Epithelial cell of proximal tubule (primary cell): ENCODE measurements around the gene COQ9. TPM values are rescaled to one million over a fixed set of nuclear protein-coding genes. Genes with fewer than 3 reads are reported as not detected.
"Not testable (repeated sequence)": the region's sequence is repeated elsewhere in the genome, so short reads cannot be mapped to it uniquely, and the experiment has no call there.

Source experiments
- DNase-seq: peaks from one replicate; pipeline ENCODE4 v3.0.0-alpha.2; 2011; ENCODE audit warnings: low read depth
- H3K4me3 ChIP-seq: 2 replicates; pipeline ENCODE4 v1.5.1; 2011; ENCODE audit warnings: low read depth, mild to moderate bottlenecking, low read length
- total RNA-seq: library from RNA; depleted of rRNA; stranded (reverse); fragments of >200 nt; gene quantifications from 2 replicates; pipeline ENCODE4 v1.2.3, GENCODE V29; 2015
- TF ChIP-seq, protein P1 (sequence below): conservative IDR thresholded peaks from 2 replicates; pipeline ENCODE4 v1.5.1; 2012; ENCODE audit warnings: low read depth, mild to moderate bottlenecking, low read length

Gene COQ9
- total RNA-seq, 1 donor from 2014 or later, result 40.0 TPM

DNA sequence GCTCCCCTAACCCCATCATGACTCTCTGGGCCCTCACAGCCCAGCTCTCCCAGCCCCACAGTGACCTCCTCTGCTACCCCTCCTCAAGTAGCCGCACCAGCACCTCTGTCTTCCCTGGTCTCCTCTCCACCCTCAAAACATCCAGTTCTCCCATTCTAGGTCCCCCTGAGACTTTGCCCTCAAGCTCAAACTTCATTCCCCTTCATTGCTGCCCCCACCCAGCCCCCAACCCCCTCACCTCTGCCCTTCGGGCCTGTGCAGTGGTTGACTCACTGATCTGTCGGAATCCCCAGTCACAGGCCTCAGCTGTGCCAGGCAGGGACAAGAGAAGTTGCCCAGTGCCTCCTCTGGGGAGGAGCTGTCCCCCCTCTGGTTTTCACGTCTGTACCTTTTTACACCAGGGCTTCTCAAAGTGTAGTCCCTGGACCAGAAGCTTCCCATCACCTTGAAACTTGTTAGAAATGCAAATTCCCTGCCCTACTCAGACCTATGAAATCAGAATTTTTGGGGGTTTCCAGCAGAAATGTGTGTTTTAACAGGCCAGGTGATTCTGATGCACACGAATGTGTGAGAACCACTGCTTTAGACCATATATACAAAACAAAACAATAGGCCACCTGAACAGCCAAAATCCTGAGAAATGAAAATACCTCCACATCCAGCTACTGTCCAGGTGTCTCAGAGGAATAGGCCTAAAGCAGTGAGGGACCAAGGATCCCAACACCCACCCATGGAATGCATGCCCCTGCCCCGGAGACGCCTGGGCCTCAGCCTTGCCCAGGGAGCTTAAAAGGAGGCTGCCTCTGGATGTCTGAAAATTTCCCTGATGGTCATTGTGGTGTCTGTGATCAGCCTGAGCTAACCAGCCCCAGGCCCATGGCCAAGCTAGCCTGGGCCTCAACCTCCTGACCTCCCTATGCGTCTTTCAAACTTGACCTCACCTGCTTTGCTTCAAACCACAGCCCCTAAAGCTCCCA, 39.9 kb downstream of the COQ9 start:
- TF ChIP-seq, protein P1, sequence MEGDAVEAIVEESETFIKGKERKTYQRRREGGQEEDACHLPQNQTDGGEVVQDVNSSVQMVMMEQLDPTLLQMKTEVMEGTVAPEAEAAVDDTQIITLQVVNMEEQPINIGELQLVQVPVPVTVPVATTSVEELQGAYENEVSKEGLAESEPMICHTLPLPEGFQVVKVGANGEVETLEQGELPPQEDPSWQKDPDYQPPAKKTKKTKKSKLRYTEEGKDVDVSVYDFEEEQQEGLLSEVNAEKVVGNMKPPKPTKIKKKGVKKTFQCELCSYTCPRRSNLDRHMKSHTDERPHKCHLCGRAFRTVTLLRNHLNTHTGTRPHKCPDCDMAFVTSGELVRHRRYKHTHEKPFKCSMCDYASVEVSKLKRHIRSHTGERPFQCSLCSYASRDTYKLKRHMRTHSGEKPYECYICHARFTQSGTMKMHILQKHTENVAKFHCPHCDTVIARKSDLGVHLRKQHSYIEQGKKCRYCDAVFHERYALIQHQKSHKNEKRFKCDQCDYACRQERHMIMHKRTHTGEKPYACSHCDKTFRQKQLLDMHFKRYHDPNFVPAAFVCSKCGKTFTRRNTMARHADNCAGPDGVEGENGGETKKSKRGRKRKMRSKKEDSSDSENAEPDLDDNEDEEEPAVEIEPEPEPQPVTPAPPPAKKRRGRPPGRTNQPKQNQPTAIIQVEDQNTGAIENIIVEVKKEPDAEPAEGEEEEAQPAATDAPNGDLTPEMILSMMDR, result no peak
- peak overlapping the region; percentile 48 for H3K4me3 ChIP-seq
- DNase-seq, result no peak

- DNase-seq, result no peak
- TF ChIP-seq, protein P1, result no peak
- no peak overlapping the region for H3K4me3 ChIP-seq
Measured at GRCh38 chr16:57489229-57489628, 42.0 kb downstream of the COQ9 start.

DNA sequence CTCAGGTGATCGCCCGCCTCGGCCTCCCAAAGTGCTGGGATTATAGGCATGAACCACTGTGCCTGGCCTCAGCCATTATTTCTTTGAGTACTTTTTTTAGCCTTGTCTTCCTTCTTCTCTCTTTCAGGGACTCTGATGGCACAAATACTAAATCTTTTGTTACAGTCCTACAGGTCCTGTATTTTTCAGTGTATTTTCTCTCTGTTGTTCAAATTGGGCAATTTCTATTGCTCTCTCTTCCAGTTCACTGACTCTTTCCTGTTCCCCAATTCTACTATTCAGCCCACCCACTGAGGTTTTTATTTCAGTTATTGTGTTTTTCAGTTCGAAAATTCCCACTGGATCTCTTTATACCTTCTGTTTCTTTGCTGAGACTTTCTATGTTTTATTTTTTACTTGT, 46.5 kb downstream of the COQ9 start:
- no peak overlapping the region for H3K4me3 ChIP-seq
- no peak for DNase-seq
- TF ChIP-seq, protein P1, result no peak

DNA sequence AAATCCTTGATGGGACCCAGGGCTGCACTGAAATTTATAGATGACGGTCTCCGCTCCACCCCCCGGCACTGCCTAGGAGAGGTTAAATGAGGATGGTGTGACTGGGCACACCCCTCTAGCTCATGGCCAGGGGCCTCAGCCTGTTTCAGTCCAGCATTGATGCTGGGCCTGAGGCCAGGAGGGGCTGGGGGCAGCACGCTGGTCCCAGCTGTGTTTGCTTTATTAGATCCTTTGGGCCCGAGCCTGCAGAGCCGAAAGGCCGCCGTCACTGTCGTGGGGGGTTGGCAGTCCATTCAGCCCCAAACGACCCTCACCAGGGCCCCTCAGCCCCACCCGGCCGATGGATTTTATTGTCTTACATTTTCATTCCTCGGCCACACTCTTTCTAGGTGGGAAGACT, 49.8 kb downstream of the COQ9 start:
- no peak for DNase-seq
- no peak overlapping the region for H3K4me3 ChIP-seq
- TF ChIP-seq, protein P1, result no peak

- H3K4me3 ChIP-seq, result no peak overlapping the region
- DNase-seq, result no peak
- TF ChIP-seq, protein P1, result no peak
Measured at GRCh38 chr16:57498031-57498430, 50.8 kb downstream of the COQ9 start.

GRCh38 chr16:57499941-57500340, 52.7 kb downstream of the COQ9 start:
- not testable (repeated sequence) for DNase-seq, H3K4me3 ChIP-seq

GRCh38 chr16:57500578-57501111, 53.4 kb downstream of the COQ9 start:
- no peak for DNase-seq
- TF ChIP-seq, protein P1, result no peak
- H3K4me3 ChIP-seq, result no peak overlapping the region
